Measurements from ENCODE around the gene DDX54.

Gene DDX54

DNA sequence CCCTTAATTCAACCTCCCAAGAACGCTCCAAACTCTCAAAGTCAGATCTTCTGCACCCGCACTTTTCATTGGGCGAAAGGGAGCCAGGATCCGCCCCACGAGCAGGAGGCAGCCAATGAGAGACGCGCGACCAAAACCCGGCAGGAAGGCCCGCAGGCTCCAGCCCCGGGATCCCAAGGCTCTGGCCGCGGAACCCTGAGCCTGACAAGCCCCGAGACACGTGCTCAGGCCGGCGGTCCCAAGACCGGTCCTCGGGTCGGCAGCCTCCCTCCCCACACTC is 438 bp downstream of the DDX54 start:
- TF ChIP-seq, protein P1, sequence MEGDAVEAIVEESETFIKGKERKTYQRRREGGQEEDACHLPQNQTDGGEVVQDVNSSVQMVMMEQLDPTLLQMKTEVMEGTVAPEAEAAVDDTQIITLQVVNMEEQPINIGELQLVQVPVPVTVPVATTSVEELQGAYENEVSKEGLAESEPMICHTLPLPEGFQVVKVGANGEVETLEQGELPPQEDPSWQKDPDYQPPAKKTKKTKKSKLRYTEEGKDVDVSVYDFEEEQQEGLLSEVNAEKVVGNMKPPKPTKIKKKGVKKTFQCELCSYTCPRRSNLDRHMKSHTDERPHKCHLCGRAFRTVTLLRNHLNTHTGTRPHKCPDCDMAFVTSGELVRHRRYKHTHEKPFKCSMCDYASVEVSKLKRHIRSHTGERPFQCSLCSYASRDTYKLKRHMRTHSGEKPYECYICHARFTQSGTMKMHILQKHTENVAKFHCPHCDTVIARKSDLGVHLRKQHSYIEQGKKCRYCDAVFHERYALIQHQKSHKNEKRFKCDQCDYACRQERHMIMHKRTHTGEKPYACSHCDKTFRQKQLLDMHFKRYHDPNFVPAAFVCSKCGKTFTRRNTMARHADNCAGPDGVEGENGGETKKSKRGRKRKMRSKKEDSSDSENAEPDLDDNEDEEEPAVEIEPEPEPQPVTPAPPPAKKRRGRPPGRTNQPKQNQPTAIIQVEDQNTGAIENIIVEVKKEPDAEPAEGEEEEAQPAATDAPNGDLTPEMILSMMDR (IDR thresholded peaks at IDR 0.05; ENCODE audit: low read depth, low read length): no peak
- DNase-seq (ENCODE audit: extremely low read depth, low read depth): peak; percentile 72

DNA sequence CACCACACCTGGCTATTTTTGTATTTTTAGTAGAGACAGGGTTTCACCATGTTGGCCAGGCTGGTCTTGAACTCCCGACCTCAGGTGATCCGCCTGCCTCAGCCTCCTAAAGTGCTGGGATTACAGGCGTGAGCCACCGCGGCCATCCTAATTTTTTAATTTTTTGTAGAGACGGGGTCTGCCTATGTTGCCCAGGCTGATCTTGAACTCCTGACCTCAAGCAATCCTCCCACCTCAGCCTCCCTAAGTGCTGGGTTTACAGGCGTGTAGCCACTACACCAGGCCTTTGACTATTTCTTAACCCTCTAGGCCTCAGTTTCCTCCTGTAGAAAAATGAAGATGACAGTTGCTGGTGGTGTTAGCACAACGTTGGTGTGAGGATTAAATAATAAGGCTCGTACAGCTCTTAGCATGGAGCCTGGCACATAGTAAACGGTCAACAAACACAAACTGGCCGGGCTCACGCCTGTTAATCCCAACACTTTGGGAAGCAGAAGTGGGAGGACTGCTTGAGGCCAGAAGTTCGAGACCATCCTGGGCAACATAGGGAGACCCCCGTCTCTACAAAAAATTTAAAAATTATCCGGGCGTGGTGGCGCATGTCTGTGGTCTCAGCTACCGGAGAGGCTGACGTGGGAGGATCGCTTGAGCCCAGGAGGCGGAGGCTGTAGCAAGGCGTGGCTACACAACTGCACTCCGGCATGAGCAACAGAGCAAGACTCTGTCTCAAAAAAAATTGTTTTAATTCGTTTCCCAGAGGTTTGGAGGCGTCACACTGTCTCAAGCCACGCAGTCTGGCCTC is 979 bp downstream of the DDX54 start:
- TF ChIP-seq, protein P1 (IDR thresholded peaks at IDR 0.05; ENCODE audit: low read depth, low read length): no peak
- DNase-seq (ENCODE audit: extremely low read depth, low read depth): no peak

DNA sequence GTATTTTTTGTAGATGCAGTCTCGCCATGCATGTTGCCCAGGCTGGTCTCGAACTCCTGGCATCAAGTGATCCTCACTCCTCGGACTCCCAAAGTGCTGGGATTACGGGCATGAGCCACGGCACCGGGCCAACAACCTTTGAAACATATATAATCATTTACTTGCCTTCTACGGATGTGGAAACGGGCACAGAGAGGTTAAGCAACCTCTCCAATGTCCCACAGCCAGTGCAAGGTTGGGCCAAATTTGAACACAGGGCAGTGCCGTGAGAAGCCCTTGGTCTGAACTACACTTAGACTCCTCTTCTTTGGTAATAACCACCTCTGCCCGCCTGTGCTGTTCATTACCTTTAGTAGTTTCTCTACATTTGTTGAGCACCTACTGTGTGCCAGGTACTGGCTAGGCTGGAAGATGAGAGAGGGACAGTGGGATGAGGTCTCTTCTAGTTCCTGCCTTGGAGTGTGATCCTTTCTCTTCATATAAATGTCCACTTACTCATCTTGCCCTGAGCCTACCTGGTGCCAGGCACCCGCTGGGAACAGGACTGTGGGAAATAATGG is 2.2 kb downstream of the DDX54 start:
- TF ChIP-seq, protein P1 (IDR thresholded peaks at IDR 0.05; ENCODE audit: low read depth, low read length): no peak
- no peak for DNase-seq (ENCODE audit: extremely low read depth, low read depth)

DNA sequence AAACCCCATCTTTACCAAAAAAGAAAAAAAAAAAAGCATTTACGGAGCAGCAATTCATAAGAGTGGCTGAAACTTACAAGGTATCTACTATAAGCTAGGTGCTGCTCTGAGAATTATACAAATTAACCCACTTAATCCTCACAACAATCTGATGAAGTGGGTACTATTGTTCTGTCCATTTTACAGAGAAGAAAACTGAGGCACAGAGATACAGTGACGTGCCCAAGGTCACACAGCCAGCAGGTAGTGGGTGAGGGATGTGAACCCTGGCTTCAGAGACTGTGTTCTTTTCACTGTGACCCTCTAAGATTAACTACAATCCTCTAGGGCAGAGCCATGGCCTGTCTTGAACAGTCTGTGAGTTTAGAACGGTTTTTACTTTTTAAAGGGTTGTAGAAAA is 3.3 kb downstream of the DDX54 start:
- no peak for DNase-seq (ENCODE audit: extremely low read depth, low read depth)
- TF ChIP-seq, protein P1 (IDR thresholded peaks at IDR 0.05; ENCODE audit: low read depth, low read length): no peak

DNA sequence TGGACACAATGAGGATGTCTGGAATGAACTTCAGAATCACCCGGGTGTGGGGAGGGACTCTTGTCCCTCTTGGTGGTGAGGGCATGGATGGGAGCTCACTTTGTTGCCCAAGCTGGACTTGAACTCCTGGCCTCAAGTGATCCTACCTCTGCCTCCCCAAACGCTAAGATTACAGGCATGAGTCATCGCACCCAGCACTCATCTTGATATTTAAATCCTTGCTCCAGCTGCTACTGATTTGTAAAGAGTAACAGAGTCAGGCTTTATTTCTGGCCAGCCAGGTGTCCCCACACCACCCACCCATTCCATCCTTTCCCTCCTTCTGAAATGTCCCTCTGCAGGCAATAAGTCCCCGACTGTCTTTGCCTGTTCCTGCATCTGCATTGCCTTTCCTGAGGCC is 4.9 kb downstream of the DDX54 start:
- TF ChIP-seq, protein P1 (IDR thresholded peaks at IDR 0.05; ENCODE audit: low read depth, low read length): no peak
- DNase-seq (ENCODE audit: extremely low read depth, low read depth): no peak

DNA sequence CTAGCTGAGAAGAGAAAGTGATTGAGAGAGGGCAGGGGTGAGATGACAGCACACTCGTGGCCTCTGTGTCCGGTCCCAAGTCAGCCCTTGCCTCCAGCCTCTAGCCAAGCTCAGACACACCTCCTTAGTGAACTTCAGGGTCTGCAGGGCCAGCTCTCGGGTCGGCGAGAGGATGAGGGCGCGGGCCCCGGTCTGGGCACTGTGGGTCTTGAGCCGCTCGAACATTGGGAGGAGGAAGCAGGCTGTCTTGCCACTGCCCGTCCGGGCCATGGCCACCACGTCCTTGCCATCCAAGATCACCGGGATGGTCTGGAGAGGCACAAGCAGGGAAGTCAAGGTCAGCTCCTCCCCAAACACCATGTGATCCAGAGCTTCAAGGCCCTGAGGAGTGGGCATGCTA is 6.3 kb downstream of the DDX54 start:
- no peak for DNase-seq (ENCODE audit: extremely low read depth, low read depth)
- TF ChIP-seq, protein P1 (IDR thresholded peaks at IDR 0.05; ENCODE audit: low read depth, low read length): no peak

DNA sequence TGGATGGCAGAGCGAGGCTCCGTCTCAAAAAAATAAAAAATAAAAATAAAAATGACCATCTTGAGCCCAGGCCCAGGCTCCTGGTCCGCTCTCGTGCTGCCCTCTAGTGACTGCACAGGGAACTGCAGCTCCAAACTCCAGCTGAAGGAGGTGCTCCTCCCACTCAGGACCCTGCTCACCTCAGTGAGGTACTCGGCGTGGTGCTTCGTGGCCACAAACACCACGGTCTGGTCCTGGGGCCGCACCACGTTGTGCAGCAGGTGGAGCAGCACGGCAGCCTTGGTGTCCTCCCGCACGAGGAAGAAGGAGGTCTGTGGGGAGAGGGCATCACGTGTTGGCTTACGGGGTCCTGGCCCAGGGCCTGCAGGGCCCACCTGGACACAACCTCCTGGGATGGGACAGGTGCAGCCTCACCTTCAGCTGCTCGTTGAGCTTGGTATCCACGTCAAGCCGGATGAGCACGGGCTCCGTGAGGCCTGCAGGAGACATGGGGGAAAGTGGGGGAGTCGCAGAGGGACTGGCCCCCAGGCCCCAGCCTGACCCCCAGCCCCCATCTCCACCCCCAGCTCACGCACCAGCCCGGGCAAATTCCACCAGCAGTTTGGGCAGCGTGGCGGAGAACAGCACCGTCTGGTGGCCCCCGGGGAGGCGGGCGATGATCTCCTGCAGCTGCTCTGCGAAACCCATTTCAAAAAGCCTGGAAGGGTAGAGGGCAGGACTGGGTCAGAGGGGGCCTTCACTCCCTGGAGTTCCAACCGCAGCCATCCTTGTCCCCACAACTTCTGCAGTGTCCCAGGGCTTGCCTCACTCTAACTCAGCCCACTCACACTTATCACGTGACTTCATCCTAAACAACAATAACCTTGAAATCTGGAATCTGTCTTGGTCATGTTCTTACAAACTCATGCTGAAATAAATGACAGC is 10.6 kb downstream of the DDX54 start:
- DNase-seq (ENCODE audit: extremely low read depth, low read depth): no peak
- TF ChIP-seq, protein P1 (IDR thresholded peaks at IDR 0.05; ENCODE audit: low read depth, low read length): peak; percentile 98

Measured in AG09319 (cell line).